ENCODE measurements around the gene PAQR6.
"Not testable (repeated sequence)": the region's sequence is repeated elsewhere in the genome, so short reads cannot be mapped to it uniquely, and the experiment has no call there.

The PAQR6 gene

GRCh38 chr1:156229809-156230472, 17.9 kb downstream of the PAQR6 start:
- DNase-seq: no peak

GRCh38 chr1:156228501-156228900, 19.4 kb downstream of the PAQR6 start:
- no peak for DNase-seq

GRCh38 chr1:156226782-156227181, 21.1 kb downstream of the PAQR6 start:
- DNase-seq: no peak

- no peak for DNase-seq
These were observed 21.7 kb downstream of the PAQR6 start for GRCh38 chr1:156226116-156226538.

GRCh38 chr1:156225677-156226014, 22.2 kb downstream of the PAQR6 start:
- DNase-seq: no peak

- DNase-seq: no peak
These were observed 25.7 kb downstream of the PAQR6 start for GRCh38 chr1:156221986-156222692.

GRCh38 chr1:156220226-156220625, 27.6 kb downstream of the PAQR6 start:
- DNase-seq: no peak

- DNase-seq: no peak
These were observed 30.0 kb downstream of the PAQR6 start for GRCh38 chr1:156217871-156218270.

- DNase-seq: not testable (repeated sequence)
These were observed 31.3 kb downstream of the PAQR6 start for GRCh38 chr1:156216361-156217086.

GRCh38 chr1:156214024-156214748, 33.7 kb downstream of the PAQR6 start:
- no peak for DNase-seq

- no peak for DNase-seq
These were observed 34.3 kb downstream of the PAQR6 start for GRCh38 chr1:156213644-156213966.

GRCh38 chr1:156212833-156213643, 34.8 kb downstream of the PAQR6 start, which contains the start of gene PMF1:
PMF1 (plus strand) TSS chr1:156213007; CDS start chr1:156213016, 9 bp downstream.
- peak; percentile 96 for DNase-seq

GRCh38 chr1:156212130-156212529, 35.7 kb downstream of the PAQR6 start:
- DNase-seq: no peak

- DNase-seq: no peak
These were observed 36.6 kb downstream of the PAQR6 start for GRCh38 chr1:156211243-156211642.

GRCh38 chr1:156204686-156205085, 43.2 kb downstream of the PAQR6 start:
- no peak for DNase-seq

GRCh38 chr1:156203331-156203730, 44.5 kb downstream of the PAQR6 start:
- DNase-seq: no peak

GRCh38 chr1:156200044-156200443, 47.8 kb downstream of the PAQR6 start:
- no peak for DNase-seq

- no peak for DNase-seq
These were observed 49.0 kb downstream of the PAQR6 start for GRCh38 chr1:156198831-156199349.

- DNase-seq: no peak
These were observed 51.4 kb downstream of the PAQR6 start for GRCh38 chr1:156196445-156196844.

GRCh38 chr1:156195853-156196252, 52.0 kb downstream of the PAQR6 start:
- no peak for DNase-seq

GRCh38 chr1:156194300-156194652, 53.6 kb downstream of the PAQR6 start:
- DNase-seq: no peak
